Neutrophil (primary cell): ENCODE results near the gene KPNA4.
"Not testable (repeated sequence)": the region's sequence is repeated elsewhere in the genome, so short reads cannot be mapped to it uniquely, and the experiment has no call there.

Experiments used
- H3K27ac ChIP-seq: fragments of 200-600 bp; sonication (generic); 2 replicates; pipeline ENCODE4 v1.5.1; 2016; ENCODE audit warnings: mild to moderate bottlenecking, moderate library complexity
- H3K27me3 ChIP-seq: fragments of 200-600 bp; sonication (generic); 2 replicates; pipeline ENCODE4 v1.6.0; 2016; ENCODE audit warnings: mild to moderate bottlenecking
- H3K36me3 ChIP-seq: fragments of 200-600 bp; sonication (generic); 2 replicates; pipeline ENCODE4 v1.5.1; 2017
- H3K4me1 ChIP-seq, 2 experiments: fragments of 200-600 bp in 1 of 2; sonication (generic) in 1 of 2; 1 replicate in 1 of 2; 2 replicates in 1 of 2; pipeline versions ENCODE4 v1.5.1 to v1.6.1; 2013 to 2016; ENCODE audit warnings: low read depth in 1 of 2, low read length in 1 of 2, mild to moderate bottlenecking in 1 of 2, moderate library complexity in 1 of 2; ENCODE audit not compliant: control insufficient read depth in 1 of 2, insufficient read depth in 1 of 2
- H3K4me3 ChIP-seq, 2 experiments: fragments of 200-600 bp in 1 of 2; sonication (generic) in 1 of 2; 1 replicate in 1 of 2; 2 replicates in 1 of 2; pipeline ENCODE4 v1.5.1; 2013 to 2016; ENCODE audit warnings: low read depth in 1 of 2, low read length in 1 of 2, mild to moderate bottlenecking in 1 of 2, moderate library complexity in 1 of 2
- H3K9me3 ChIP-seq: fragments of 200-600 bp; sonication (generic); 2 replicates; pipeline ENCODE4 v1.5.1; 2016
- TF ChIP-seq, protein P1 (sequence below): fragments of 200-600 bp; sonication (generic); IDR thresholded peaks from 2 replicates; pipeline ENCODE4 v1.5.1; 2016; ENCODE audit warnings: antibody characterized with exemption

KPNA4 gene

GRCh38 chr3:160532371-160532770 lies 33.0 kb downstream of the KPNA4 start:
- Histone ChIP-seq H3K9me3 (no peaks in the 10 kb centered on the region), H3K4me3 (no peak overlapping the region), H3K27ac (no peak overlapping the region), H3K27me3 (no peaks in the 10 kb centered on the region), H3K36me3 (peaks cover 69% of the 10 kb centered on the region), H3K4me1 (no peaks in the 10 kb centered on the region)
- TF ChIP-seq, protein P1, sequence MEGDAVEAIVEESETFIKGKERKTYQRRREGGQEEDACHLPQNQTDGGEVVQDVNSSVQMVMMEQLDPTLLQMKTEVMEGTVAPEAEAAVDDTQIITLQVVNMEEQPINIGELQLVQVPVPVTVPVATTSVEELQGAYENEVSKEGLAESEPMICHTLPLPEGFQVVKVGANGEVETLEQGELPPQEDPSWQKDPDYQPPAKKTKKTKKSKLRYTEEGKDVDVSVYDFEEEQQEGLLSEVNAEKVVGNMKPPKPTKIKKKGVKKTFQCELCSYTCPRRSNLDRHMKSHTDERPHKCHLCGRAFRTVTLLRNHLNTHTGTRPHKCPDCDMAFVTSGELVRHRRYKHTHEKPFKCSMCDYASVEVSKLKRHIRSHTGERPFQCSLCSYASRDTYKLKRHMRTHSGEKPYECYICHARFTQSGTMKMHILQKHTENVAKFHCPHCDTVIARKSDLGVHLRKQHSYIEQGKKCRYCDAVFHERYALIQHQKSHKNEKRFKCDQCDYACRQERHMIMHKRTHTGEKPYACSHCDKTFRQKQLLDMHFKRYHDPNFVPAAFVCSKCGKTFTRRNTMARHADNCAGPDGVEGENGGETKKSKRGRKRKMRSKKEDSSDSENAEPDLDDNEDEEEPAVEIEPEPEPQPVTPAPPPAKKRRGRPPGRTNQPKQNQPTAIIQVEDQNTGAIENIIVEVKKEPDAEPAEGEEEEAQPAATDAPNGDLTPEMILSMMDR, result no peak

DNA sequence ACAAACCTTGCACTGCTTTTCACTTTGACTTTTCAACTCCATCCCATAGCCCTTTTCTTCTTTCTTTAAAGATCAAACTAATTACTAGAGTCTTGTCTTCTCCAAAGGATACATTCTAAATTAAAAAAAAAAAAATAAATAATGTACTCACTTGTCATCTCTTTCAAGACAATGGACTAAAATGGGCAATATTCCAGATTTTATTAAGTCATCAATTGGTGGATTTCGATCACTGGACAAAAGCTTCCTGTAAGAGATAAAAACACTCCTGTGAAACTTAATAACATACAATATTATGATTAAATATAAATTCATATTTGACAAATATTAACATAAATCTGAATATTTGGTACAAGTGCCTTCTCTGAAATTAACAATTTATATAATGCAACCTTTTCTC lies 34.1 kb downstream of the KPNA4 start:
- H3K36me3 ChIP-seq, result peaks cover 80% of the 10 kb centered on the region
- H3K4me3 ChIP-seq, result no peak overlapping the region
- no peak overlapping the region for H3K27ac ChIP-seq
- no peaks in the 10 kb centered on the region for H3K27me3 ChIP-seq
- no peaks in the 10 kb centered on the region for H3K4me1 ChIP-seq
- TF ChIP-seq, protein P1, result no peak
- no peaks in the 10 kb centered on the region for H3K9me3 ChIP-seq

DNA sequence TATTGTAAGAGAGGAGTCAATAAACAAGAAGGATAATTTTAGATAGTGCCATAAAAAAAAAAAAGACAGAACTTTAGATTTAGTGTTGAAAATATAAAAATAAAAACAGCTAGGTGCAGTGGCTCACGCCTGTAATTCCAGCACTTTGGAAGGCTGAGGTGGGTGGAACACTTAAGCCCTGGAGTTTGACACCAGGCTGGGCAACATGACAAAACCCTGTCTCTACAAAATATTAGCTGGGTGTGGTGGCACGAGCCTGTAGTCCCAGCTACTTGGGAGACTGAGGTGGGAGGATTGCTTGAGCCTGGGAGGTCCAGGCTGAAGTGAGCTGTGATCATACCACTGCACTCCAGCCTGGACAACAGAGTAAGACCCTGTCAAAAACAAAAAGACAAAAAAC lies 49.0 kb downstream of the KPNA4 start:
- H3K27me3 ChIP-seq, H3K27ac ChIP-seq, H3K9me3 ChIP-seq, H3K4me1 ChIP-seq, H3K4me3 ChIP-seq: not testable (repeated sequence)
- H3K36me3 ChIP-seq, result peaks cover 83% of the 10 kb centered on the region

GRCh38 chr3:160501325-160501724 lies 64.0 kb downstream of the KPNA4 start:
- TF ChIP-seq, protein P1, result no peak
- H3K4me3 ChIP-seq, result no peak overlapping the region
- H3K27ac ChIP-seq, result no peak overlapping the region
- peaks cover 4 to 8% of the 10 kb centered on the region in 2 experiments for H3K4me1 ChIP-seq
- no peaks in the 10 kb centered on the region for H3K27me3 ChIP-seq
- peaks cover 76% of the 10 kb centered on the region for H3K36me3 ChIP-seq
- H3K9me3 ChIP-seq, result no peaks in the 10 kb centered on the region

DNA sequence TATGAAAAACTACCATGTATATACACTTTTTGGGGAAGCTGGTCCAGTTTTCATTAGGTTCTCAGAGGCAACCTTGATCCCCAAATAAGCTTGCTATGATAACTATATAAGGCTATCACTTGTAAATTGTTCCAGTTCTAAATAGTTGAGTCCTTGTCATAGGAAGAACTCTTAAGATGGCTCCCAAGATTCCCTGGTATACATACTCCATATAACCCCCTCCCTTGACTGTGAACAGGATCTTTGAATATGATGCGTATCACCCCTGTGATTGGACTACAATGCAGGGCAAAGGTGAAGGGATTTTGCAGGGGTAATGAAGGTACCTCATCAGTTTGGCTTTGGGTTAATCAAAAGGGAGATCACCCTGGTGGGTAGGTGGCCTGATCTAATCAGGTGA lies 67.2 kb downstream of the KPNA4 start:
- Histone ChIP-seq H3K4me3 (no peak overlapping the region), H3K27ac (no peak overlapping the region), H3K36me3 (peaks cover 52% of the 10 kb centered on the region), H3K4me1 (no peaks in the 10 kb centered on the region), H3K9me3 (no peaks in the 10 kb centered on the region), H3K27me3 (no peaks in the 10 kb centered on the region)
- TF ChIP-seq, protein P1, result no peak

GRCh38 chr3:160490166-160490565 lies 75.2 kb downstream of the KPNA4 start:
- H3K4me3 ChIP-seq, result no peak overlapping the region
- TF ChIP-seq, protein P1, result no peak
- no peaks in the 10 kb centered on the region for H3K27me3 ChIP-seq
- peaks cover 4 to 5% of the 10 kb centered on the region in 2 experiments for H3K4me1 ChIP-seq
- H3K27ac ChIP-seq, result no peak overlapping the region
- H3K9me3 ChIP-seq, result no peaks in the 10 kb centered on the region
- H3K36me3 ChIP-seq, result no peaks in the 10 kb centered on the region
